Activated CD8-positive, alpha-beta memory T cell treated with anti-CD3 and anti-CD28 coated beads, Interleukin-2, amount 50 U/mL, for 1 hour (primary cell): ENCODE measurements around the gene HCRTR1.

Source experiments
- DNase-seq: peaks from one replicate; pipeline ENCODE4 v3.0.0-alpha.2; 2020; ENCODE audit errors: extremely low read depth

Gene HCRTR1

DNA sequence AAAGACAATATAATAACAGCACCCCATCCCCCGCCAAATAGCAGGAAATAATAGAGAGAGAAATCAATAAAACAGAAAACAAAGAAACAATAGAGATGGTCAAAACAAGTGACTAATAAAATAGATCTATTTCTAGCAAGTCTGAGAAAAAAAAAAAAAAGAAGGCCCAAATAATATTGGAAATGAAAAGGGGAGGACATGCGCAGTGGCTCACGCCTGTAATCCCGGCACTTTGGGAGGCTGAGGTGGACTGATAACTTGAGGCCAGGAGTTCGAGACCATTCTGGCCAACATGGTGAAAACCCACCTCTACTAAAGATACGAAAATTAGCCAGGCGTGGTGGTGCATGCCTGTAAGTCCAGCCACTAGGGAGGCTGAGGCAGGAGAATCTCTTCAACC lies 18.5 kb upstream of the HCRTR1 start:
- no peak for DNase-seq

GRCh38 chr1:31600641-31601040 lies 16.8 kb upstream of the HCRTR1 start:
- no peak for DNase-seq

GRCh38 chr1:31602081-31602480 lies 15.4 kb upstream of the HCRTR1 start:
- no peak for DNase-seq

DNA sequence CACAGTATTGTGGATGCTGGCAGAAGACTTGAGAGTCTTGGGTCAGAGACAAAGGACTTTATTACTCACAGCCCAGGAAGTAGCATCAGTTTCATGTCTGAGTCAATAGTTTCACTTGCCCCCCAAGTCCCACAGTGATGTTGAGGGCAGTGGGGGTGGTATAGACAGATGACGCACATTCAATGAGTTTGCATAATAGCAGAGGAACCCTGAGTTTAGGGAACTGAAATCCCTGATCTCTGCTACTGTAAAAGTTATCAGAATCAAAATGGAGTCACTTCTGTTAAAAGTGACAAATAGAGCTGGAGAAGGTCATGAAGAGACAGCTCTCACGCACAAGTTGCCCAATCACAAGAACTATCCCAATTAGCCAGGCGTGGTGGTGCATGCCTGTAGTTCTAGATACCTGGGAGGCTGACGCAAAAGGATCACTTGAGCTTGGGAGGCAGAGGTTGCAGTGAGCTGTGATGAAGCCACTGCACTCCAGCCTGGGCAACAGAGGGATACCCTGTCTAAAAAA lies 11.5 kb upstream of the HCRTR1 start:
- DNase-seq, result no peak

GRCh38 chr1:31607360-31607759 lies 10.1 kb upstream of the HCRTR1 start:
- DNase-seq, result no peak

DNA sequence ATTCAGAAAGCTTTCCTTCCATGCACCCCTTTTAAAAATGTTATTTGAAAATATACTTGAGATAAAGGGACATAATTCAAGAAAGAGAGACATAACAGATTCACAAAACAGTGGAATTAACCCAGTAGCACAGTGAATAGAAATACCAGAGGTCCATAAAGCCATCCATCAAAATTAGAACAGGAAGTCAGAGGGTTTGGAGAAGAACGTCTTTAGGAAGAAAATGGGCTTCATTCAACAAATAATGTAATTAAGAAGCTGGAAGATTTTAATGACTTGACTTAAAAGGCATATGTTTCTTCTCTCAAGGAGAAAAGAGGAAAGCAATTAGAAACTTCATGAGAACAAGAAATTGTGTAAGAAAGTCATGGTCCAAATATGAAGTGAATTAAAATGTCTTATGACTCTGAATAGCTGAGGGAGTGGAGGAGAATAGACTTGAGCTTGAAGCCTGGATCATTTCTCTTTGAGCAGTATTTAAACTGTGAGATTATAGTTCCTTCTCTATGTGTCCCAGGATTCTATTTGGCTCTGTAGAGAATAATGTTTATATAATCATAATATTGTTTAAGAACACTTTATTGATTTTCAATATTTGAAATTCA lies 7.9 kb upstream of the HCRTR1 start:
- no peak for DNase-seq

DNA sequence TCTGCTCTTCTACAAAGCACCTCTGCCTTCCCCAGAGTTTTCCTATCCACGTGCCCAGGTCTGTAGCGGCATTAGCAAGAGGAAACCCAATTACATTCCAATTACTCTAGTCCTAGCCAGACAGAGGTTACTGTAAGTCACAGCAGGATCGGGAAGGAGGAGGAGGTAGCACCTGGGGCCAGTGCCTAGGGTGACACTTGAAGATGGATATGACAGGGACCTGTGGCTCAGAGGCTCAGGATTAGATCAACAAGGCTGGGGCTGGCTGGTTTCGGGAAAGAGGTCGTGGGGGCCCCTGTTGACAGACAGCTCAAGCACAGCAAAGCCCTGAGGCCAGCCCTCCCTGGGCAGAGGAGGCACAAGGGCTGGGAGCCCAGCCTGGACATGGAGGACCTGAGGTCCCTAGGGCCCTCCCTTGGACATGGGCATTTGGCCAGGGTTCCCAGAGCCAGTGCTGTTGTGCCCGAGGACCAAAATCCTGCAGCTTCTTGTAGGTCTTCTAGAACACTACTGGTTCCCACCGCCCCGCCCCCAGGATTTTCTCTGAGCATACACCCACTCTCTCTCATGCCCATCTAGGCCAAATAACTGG lies 3.0 kb upstream of the HCRTR1 start:
- DNase-seq, result no peak

DNA sequence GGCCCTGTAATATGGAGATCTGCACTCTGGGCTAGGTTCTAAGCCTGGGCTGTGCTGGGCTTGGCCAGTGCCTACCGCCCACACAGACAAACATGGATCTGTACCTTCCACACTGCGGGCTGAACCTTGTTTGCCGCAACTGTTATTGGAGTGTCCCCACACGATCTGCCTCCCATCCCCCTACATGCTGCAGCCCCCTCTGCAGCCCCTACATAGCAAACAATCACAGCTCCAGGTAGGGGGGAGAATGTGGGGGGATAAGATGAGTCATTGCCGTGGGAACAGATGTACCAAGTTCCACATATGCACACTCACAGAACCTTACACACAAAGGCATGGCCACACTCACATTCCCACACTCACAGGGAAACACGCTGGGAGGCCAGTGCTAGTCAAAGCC lies 2.1 kb upstream of the HCRTR1 start:
- DNase-seq, result no peak

DNA sequence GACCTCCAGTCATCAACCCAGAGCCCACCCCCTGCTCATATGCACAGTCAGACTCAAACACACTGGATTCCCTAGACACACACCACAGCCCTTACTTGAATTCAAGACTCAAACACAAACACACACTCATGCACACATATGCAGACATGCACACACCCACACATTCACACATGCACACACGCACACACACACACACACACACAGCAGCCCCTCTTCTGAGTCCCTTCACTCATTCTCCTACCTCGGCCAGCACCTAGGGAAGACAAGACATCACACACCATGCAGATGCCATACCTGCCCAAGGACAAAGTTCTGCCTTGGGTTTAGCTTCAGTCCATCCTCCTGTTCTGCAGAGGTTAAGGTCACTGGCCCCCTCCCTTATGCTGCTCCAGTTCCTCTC lies 1.6 kb upstream of the HCRTR1 start:
- no peak for DNase-seq

DNA sequence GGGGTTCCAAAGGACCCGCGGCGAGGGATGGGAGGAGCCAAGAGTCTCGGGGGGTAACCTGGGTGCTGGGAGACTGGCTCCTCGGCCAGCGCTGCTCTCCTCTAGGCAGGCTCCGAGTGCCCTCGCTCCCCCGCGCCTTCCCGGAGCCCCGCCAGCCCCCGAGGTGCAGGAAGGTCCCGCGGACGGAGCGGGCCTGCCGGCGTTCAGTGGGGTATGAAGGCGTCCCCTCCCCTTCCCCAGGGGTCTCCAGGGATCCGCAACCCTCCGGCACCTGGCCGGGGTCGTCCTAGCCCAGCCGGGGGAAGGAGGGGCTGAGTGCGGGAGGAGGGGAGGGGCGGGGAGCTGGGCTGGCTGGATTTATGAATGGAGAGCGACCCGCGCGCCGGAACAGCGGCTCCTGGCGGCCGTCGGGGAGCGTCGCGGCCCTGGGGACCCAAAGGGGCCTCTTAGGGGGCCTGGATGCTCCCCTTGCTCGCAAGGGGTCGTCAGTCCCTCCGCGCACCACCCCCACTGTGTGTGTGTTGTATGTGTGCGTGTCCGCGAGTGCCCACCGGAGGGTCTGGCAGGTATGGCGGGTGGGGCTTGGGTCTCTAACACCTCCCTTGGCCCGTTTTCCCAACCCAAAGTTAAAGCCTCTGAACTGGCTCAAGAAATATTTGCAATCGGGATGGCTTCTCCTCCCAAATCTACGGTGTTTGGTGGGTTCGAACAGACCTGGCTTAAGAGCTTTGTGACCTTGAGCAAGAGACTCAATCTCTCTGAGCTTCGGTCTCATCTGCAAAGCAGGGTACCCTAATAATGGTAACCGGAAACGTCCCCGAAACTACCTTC lies 642 bp downstream of the HCRTR1 start:
- DNase-seq, result no peak

GRCh38 chr1:31618916-31619846 lies 1.7 kb downstream of the HCRTR1 start:
- no peak for DNase-seq

GRCh38 chr1:31620631-31621497 lies 3.4 kb downstream of the HCRTR1 start:
- DNase-seq, result no peak

DNA sequence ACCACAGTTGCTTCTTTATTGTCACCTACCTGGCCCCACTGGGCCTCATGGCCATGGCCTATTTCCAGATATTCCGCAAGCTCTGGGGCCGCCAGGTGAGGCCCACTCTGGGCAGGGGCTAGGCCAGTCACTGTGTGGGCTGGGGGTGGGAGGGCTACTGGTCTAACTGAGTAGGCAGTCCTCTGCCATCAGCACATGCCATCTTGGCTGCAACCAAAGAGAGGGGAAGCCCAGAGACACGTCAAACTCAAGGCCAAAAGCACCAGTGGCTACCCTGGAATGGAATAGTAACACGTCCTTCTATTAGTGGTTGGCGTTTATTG lies 4.0 kb downstream of the HCRTR1 start:
- DNase-seq, result no peak

GRCh38 chr1:31621847-31622730 lies 4.6 kb downstream of the HCRTR1 start:
- no peak for DNase-seq

DNA sequence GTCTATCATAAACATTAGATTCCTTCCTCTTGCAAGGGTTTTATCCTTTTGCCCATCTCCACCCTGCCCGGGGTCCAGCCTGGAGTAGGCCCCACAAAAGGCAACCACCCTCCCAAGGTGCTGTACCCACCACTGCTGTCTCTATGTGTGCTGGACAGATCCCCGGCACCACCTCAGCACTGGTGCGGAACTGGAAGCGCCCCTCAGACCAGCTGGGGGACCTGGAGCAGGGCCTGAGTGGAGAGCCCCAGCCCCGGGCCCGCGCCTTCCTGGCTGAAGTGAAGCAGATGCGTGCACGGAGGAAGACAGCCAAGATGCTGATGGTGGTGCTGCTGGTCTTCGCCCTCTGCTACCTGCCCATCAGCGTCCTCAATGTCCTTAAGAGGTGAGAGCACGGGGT lies 5.9 kb downstream of the HCRTR1 start:
- no peak for DNase-seq

GRCh38 chr1:31624309-31624708 lies 6.8 kb downstream of the HCRTR1 start:
- no peak for DNase-seq

- no peak for DNase-seq
These were observed 7.4 kb downstream of the HCRTR1 start for GRCh38 chr1:31624731-31625514.

DNA sequence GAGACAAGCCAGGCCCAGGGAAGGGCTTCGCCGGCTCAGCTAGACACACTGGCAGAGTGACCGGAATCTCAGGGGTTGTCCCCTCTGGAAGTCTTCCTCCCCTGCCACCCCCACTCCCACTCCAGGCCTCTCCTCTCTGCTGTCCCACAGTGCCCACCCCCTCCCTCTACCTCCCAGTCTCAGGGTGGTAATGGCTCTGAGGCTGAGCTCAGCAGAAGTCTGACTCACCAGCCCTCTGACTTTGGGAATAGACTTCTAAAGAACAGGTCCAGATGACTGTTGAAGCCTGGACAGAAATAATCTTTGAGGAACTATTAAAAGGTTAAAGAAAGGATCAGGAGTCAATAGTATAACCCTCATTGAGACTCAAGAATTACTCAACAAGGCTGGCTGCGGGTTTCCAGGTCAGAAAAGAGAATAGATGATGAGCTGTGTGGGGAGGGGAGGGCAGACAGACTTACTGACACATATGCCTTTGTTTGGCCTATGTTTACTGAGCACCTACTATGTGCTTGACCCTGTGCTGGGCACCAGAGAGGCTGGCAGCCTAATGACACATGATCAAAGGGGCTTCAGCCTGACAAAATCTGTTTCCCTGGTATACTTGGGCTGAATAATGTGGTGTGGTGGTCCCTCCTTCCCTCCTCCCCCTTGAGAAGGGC lies 8.2 kb downstream of the HCRTR1 start:
- no peak for DNase-seq
